Suprapubic skin (tissue), 4 donors: Measurements from ENCODE around the gene PDE6B. TPM values are rescaled to one million over a fixed set of nuclear protein-coding genes. Genes with fewer than 3 reads are reported as not detected.

Experiments
- DNase-seq, 2 donors: peaks; one replicate each; pipeline ENCODE4 v3.0.0-alpha.2; 2019; ENCODE audit warnings: low spot score in 2 of 2
- H3K27ac ChIP-seq: fragments of 200-600 bp; sonication (generic); one replicate; pipeline ENCODE4 v1.5.1; 2019
- H3K27me3 ChIP-seq: fragments of 200-600 bp; sonication (generic); one replicate; pipeline ENCODE4 v1.5.1; 2019
- H3K36me3 ChIP-seq: fragments of 200-600 bp; sonication (generic); one replicate; pipeline ENCODE4 v1.5.1; 2019
- H3K4me1 ChIP-seq: fragments of 200-600 bp; sonication (generic); one replicate; pipeline ENCODE4 v1.5.1; 2019
- H3K4me3 ChIP-seq: fragments of 200-600 bp; sonication (generic); one replicate; pipeline ENCODE4 v1.5.1; 2019; ENCODE audit warnings: mild to moderate bottlenecking
- H3K9me3 ChIP-seq: fragments of 200-600 bp; sonication (generic); one replicate; pipeline ENCODE4 v1.5.1; 2019
- EP300 ChIP-seq: sonication (generic); formaldehyde crosslinking; IDR thresholded peaks from one replicate; pipeline ENCODE4 v1.6.1; 2017; ENCODE audit warnings: antibody characterized with exemption
- POLR2A ChIP-seq, 2 donors: fragments of 450-650 bp; IDR thresholded peaks; one replicate each; pipeline ENCODE4 v1.6.1; 2017; ENCODE audit warnings: antibody characterized with exemption in 2 of 2, mild to moderate bottlenecking in 2 of 2, moderate library complexity in 2 of 2
- POLR2AphosphoS5 ChIP-seq, 3 donors: sonication (generic); formaldehyde crosslinking; IDR thresholded peaks; one replicate each; pipeline ENCODE4 v1.6.1; 2017; ENCODE audit warnings: antibody characterized with exemption in 3 of 3
- WGBS: methylation state at CpG from one replicate; pipeline ENCODE4 v1.1.5; 2018; 5-methylcytosine and 5-hydroxymethylcytosine counted together
- total RNA-seq, 4 donors: library from RNA; depleted of rRNA; stranded (reverse); fragments of >200 nt; gene quantifications; one replicate each; pipeline ENCODE4 v1.1.0, GENCODE V29; 2016
- TF ChIP-seq, protein P1 (sequence below), 2 donors: fragments of 200-600 bp in 1 of 2; fragments of 450-650 bp in 1 of 2; sonication (generic) in 1 of 2; IDR thresholded peaks; one replicate each; pipeline ENCODE4 v1.5.1; 2016 to 2019; ENCODE audit warnings: antibody characterized with exemption in 2 of 2, mild to moderate bottlenecking in 1 of 2, moderate library complexity in 1 of 2

Gene PDE6B
- total RNA-seq, 4 donors from 2014 or later = 0.95 to 9.5 TPM; not detected in 2

DNA sequence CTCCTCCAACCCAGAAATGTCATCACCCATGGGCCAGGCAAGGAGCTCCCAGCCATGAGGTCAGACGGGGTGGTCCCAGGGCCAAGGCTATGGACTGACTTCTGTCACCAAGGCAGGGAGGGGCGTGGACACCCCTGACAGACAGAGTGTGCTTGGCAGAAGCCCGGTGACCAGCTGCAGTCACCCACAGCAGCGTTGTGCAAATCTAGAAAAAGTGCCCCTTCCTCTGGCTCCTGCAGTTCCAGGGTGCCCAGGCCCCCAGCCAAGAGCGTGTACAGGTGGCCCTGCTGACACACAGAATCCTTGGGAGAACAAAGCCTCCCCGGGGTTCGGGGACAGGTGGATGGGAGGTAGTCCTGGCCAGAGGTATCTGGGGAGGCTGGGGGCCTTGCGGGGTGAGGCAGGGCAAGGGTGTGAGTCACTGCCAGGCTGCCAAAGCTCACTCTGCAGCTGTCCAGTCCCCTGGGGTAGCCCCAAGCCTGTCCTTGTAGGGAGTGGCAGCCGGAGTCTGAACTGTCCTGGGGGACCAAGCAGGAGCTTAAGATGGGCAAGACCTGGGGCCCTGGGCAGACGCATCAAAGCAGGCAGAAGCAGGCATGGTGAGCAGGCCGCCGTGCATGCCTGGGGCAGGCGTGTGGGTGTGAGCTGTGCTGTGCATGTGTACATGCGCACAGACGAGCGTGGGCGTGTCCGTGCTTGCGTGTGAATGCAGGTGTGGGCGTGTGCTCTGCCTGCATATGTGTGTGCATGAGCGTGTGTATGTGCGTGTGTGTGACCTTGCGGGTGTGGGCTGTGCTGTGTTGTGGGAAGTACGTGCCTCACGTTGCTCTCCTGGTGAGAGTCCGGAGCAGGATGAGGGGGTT is 52.3 kb downstream of the PDE6B start:
- no peak overlapping the region for H3K4me3 ChIP-seq
- TF ChIP-seq POLR2AphosphoS5 (IDR thresholded peaks at IDR 0.05) (no peak), POLR2A (IDR thresholded peaks at IDR 0.05) (no peak), EP300 (no peak)
- TF ChIP-seq, protein P1, sequence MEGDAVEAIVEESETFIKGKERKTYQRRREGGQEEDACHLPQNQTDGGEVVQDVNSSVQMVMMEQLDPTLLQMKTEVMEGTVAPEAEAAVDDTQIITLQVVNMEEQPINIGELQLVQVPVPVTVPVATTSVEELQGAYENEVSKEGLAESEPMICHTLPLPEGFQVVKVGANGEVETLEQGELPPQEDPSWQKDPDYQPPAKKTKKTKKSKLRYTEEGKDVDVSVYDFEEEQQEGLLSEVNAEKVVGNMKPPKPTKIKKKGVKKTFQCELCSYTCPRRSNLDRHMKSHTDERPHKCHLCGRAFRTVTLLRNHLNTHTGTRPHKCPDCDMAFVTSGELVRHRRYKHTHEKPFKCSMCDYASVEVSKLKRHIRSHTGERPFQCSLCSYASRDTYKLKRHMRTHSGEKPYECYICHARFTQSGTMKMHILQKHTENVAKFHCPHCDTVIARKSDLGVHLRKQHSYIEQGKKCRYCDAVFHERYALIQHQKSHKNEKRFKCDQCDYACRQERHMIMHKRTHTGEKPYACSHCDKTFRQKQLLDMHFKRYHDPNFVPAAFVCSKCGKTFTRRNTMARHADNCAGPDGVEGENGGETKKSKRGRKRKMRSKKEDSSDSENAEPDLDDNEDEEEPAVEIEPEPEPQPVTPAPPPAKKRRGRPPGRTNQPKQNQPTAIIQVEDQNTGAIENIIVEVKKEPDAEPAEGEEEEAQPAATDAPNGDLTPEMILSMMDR (IDR thresholded peaks at IDR 0.05) = no peak
- 49% methylated on average over 19 of the region's 26 CpGs for WGBS
- H3K4me1 ChIP-seq = peaks cover 81% of the 10 kb centered on the region
- H3K36me3 ChIP-seq = peaks cover under 1% of the 10 kb centered on the region
- peak in 1 of 2 donors; percentile 80 for DNase-seq
- peak overlapping the region; percentile 59 for H3K27ac ChIP-seq
- no peaks in the 10 kb centered on the region for H3K9me3 ChIP-seq
- no peaks in the 10 kb centered on the region for H3K27me3 ChIP-seq

DNA sequence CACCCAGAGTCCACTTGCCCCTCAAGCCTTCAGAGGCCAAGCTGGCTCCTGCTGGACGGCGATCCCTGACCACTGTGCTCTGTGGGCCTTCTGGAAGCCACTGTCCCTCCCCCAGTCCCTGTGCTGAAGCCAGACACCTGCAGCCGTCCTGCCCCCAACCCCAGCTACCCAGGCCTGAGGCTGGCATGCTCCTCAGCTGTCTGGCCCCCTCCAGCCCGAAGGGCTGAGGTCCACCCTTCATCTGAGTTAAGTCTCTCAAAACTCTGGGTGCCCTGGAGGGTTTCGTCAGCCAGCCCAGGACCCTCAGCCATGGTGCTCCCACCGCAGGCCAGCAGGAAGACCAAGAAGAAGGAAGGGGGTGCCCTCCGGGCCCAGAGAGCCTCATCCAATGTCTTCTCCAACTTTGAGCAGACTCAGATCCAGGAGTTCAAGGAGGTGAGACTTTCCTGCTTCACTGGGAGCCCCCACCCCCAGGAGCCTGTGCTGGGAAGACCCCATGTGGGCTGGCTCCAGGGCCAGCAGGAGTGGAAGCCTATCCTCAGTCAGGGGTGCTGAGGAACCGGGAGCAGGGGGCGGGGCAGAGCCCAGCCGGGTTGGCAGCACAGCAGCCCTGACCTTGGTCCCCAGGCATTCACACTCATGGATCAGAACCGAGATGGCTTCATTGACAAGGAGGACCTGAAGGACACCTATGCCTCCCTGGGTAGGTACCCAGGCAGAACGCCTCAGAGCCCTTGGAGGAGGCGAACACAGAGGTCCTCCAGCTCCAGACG is 53.1 kb downstream of the PDE6B start:
- peaks cover 80% of the 10 kb centered on the region for H3K4me1 ChIP-seq
- H3K27me3 ChIP-seq = no peaks in the 10 kb centered on the region
- H3K36me3 ChIP-seq = no peaks in the 10 kb centered on the region
- TF ChIP-seq, protein P1 (IDR thresholded peaks at IDR 0.05) = no peak
- H3K9me3 ChIP-seq = no peaks in the 10 kb centered on the region
- WGBS = 72% methylated on average over 5 of the region's 14 CpGs
- DNase-seq = peak in 1 of 2 donors; percentile 78
- H3K4me3 ChIP-seq = no peak overlapping the region
- H3K27ac ChIP-seq = peak overlapping the region; percentile 19

DNA sequence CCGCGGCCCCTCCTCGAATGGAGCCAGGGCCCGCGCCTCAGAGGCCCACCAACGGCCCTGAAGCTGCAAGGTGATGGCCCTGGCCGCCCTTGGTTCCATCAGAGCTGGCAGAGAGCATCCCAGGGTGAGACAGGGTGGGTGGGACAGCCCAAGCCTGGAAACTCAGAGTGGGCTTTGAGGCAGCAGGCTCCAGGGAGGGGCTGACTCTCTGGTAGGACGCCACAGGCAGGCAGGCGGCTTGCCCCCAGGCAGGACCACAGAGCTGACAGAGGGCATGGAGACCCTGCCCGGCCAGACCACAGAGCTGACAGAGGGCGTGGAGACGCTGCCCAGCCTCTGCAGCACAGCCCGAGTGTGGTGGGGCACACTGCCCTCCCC is 53.7 kb downstream of the PDE6B start:
- Histone ChIP-seq H3K27me3 (no peaks in the 10 kb centered on the region), H3K4me1 (peaks cover 82% of the 10 kb centered on the region), H3K36me3 (no peaks in the 10 kb centered on the region), H3K9me3 (no peaks in the 10 kb centered on the region), H3K4me3 (no peak overlapping the region), H3K27ac (no peak overlapping the region)
- TF ChIP-seq POLR2A (IDR thresholded peaks at IDR 0.05) = no peak
- no peak for TF ChIP-seq EP300
- TF ChIP-seq, protein P1 (IDR thresholded peaks at IDR 0.05) = no peak
- no peak for TF ChIP-seq POLR2AphosphoS5 (IDR thresholded peaks at IDR 0.05)
- 63% methylated on average over 8 of the region's 13 CpGs for WGBS
- no peak for DNase-seq

DNA sequence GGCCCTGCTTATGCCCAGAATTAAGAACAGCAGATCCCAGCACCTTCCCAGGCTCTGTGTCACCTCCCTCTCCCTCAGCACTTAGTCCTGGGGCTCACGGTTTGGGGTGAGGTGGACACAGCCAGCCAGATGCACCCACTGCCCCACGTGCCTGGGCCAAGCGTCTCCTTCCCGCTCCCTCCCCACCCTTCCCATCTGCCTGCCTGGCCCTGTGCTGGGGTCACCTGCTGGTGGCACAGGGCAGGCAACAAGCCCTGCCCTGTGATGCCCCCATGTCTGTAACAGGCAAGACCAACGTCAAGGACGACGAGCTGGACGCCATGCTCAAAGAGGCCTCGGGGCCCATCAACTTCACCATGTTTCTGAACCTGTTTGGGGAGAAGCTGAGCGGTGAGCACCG is 54.3 kb downstream of the PDE6B start:
- peaks cover 84% of the 10 kb centered on the region for H3K4me1 ChIP-seq
- no peak for DNase-seq
- TF ChIP-seq, protein P1 (IDR thresholded peaks at IDR 0.05) = no peak
- TF ChIP-seq POLR2A (IDR thresholded peaks at IDR 0.05) (no peak), POLR2AphosphoS5 (IDR thresholded peaks at IDR 0.05) (no peak), EP300 (no peak)
- H3K27me3 ChIP-seq = no peaks in the 10 kb centered on the region
- H3K36me3 ChIP-seq = no peaks in the 10 kb centered on the region
- 76% methylated on average over 5 of the region's 11 CpGs for whole genome bisulfite sequencing
- H3K9me3 ChIP-seq = no peaks in the 10 kb centered on the region
- no peak overlapping the region for H3K27ac ChIP-seq
- no peak overlapping the region for H3K4me3 ChIP-seq

DNA sequence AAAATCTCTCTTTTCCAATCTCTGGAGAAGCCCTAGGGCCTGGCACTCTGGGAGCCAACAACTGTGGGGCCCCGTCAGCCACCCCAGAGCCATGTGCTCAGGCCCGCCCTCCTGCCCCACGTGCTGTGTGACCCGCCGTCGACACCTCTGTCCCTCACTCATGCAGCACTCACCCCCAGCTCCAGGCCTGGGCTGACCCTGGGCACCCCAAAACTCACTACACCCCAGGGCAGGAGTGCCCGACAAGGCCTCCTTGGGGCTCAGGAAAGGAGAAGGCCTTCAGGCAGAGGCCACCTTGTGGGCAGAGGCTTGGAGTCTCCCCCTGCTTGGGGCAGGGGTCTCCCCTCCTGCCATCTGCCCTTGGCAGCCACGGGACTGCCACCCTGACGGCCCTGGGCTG is 54.7 kb downstream of the PDE6B start:
- no peaks in the 10 kb centered on the region for H3K27me3 ChIP-seq
- no peak overlapping the region for H3K4me3 ChIP-seq
- no peaks in the 10 kb centered on the region for H3K9me3 ChIP-seq
- no peak overlapping the region for H3K27ac ChIP-seq
- no peak for DNase-seq
- H3K4me1 ChIP-seq = peaks cover 80% of the 10 kb centered on the region
- 87% methylated on average over 3 of the region's 9 CpGs for WGBS
- H3K36me3 ChIP-seq = no peaks in the 10 kb centered on the region
- TF ChIP-seq POLR2A (IDR thresholded peaks at IDR 0.05) (no peak), POLR2AphosphoS5 (IDR thresholded peaks at IDR 0.05) (no peak), EP300 (no peak)
- TF ChIP-seq, protein P1 (IDR thresholded peaks at IDR 0.05) = no peak
